Activated CD8-positive, alpha-beta memory T cell treated with anti-CD3 and anti-CD28 coated beads, Interleukin-2, amount 50 U/mL, for 24 hours (primary cell): Measurements from ENCODE around the gene CHN2.

Experiments used
- DNase-seq: peaks from one replicate; pipeline ENCODE4 v3.0.0-alpha.2; 2020; ENCODE audit errors: extremely low read depth

CHN2 gene

GRCh38 chr7:29398011-29398410 lies 203.4 kb downstream of the CHN2 start:
- no peak for DNase-seq

GRCh38 chr7:29400437-29400836 lies 205.9 kb downstream of the CHN2 start:
- DNase-seq: no peak

- DNase-seq: no peak
Observed at GRCh38 chr7:29401769-29402168, 207.2 kb downstream of the CHN2 start.

- no peak for DNase-seq
Observed at GRCh38 chr7:29405891-29406290, 211.3 kb downstream of the CHN2 start.

- DNase-seq: no peak
Observed at GRCh38 chr7:29406366-29406765, 211.8 kb downstream of the CHN2 start.

GRCh38 chr7:29408841-29409243 lies 214.3 kb downstream of the CHN2 start:
- DNase-seq: peak; percentile 10

- DNase-seq: no peak
Observed at GRCh38 chr7:29410996-29411395, 216.4 kb downstream of the CHN2 start.

GRCh38 chr7:29412912-29413311 lies 218.3 kb downstream of the CHN2 start:
- DNase-seq: no peak

GRCh38 chr7:29413626-29414136 lies 219.1 kb downstream of the CHN2 start:
- no peak for DNase-seq

- no peak for DNase-seq
Observed at GRCh38 chr7:29414216-29414615, 219.6 kb downstream of the CHN2 start.

- no peak for DNase-seq
Observed at GRCh38 chr7:29415215-29415614, 220.6 kb downstream of the CHN2 start.

GRCh38 chr7:29416276-29416937 lies 221.8 kb downstream of the CHN2 start:
- DNase-seq: no peak

GRCh38 chr7:29416938-29417305 lies 222.3 kb downstream of the CHN2 start:
- no peak for DNase-seq

- no peak for DNase-seq
Observed at GRCh38 chr7:29418056-29418455, 223.5 kb downstream of the CHN2 start.

GRCh38 chr7:29418651-29419050 lies 224.1 kb downstream of the CHN2 start:
- no peak for DNase-seq

- no peak for DNase-seq
Observed at GRCh38 chr7:29420011-29420410, 225.4 kb downstream of the CHN2 start.

- DNase-seq: no peak
Observed at GRCh38 chr7:29421010-29421956, 226.7 kb downstream of the CHN2 start.

- DNase-seq: no peak
Observed at GRCh38 chr7:29422829-29423228, 228.3 kb downstream of the CHN2 start.

- no peak for DNase-seq
Observed at GRCh38 chr7:29424295-29424983, 229.9 kb downstream of the CHN2 start.

- no peak for DNase-seq
Observed at GRCh38 chr7:29424984-29425309, 230.4 kb downstream of the CHN2 start.

GRCh38 chr7:29426587-29426986 lies 232.0 kb downstream of the CHN2 start:
- DNase-seq: no peak

- no peak for DNase-seq
Observed at GRCh38 chr7:29429401-29429800, 234.8 kb downstream of the CHN2 start.
